HEK293 (cell line): ENCODE data around the gene ZSWIM2.
"Not testable (repeated sequence)": the region's sequence is repeated elsewhere in the genome, so short reads cannot be mapped to it uniquely, and the experiment has no call there.

Source experiments
- CTCF ChIA-PET: fragments of 350-600 bp; formaldehyde crosslinking; extraction: SDS; loops from one replicate; lab custom pipeline; 2021; ENCODE audit warnings: antibody characterized with exemption; lab: Yijun Ruan, JAX
- POLR2A ChIA-PET: fragments of 300-600 bp; formaldehyde crosslinking; extraction: SDS; loops from one replicate; lab custom pipeline; 2020; ENCODE audit warnings: antibody characterized with exemption, inconsistent platforms; lab: Yijun Ruan, JAX
- H3K27ac ChIP-seq: fragments of 200-500 bp; sonication (Bioruptor generic); 2 replicates; pipeline ENCODE4 v1.5.1; 2014; ENCODE audit warnings: low read depth, low read length, control low read depth, inconsistent platforms; ENCODE audit errors: extremely low read depth
- H3K36me3 ChIP-seq, 2 experiments: fragments of 200-500 bp in 1 of 2; sonication (Bioruptor generic) in 1 of 2; 1 replicate in 1 of 2; 2 replicates in 1 of 2; pipeline ENCODE4 v1.5.1; 2014 to 2017; ENCODE audit warnings: inconsistent platforms in 2 of 2, low read length in 2 of 2; ENCODE audit not compliant: control insufficient read depth in 2 of 2, insufficient read depth in 1 of 2
- H3K4me1 ChIP-seq: fragments of 200-500 bp; sonication (Bioruptor generic); 2 replicates; pipeline ENCODE4 v1.5.1; 2014; ENCODE audit warnings: mild to moderate bottlenecking, low read length, inconsistent platforms; ENCODE audit not compliant: control insufficient read depth, insufficient read depth
- H3K4me3 ChIP-seq: 2 replicates; pipeline ENCODE4 v1.5.1; 2011; ENCODE audit warnings: low read depth, mild to moderate bottlenecking, control low read depth, low read length, moderate library complexity
- H3K9me3 ChIP-seq: fragments of 200-500 bp; sonication (Bioruptor generic); 2 replicates; pipeline ENCODE4 v1.5.1; 2014; ENCODE audit warnings: low read depth, low read length, inconsistent platforms; ENCODE audit not compliant: control insufficient read depth, insufficient read depth
- FEZF1 ChIP-seq: fragments of 450-650 bp; formaldehyde crosslinking; IDR thresholded peaks from 2 replicates; pipeline ENCODE4 v1.5.1; 2016; ENCODE audit warnings: missing biosample characterization, missing genetic modification characterization
- HOXD13 ChIP-seq: sonication (generic); formaldehyde crosslinking; IDR thresholded peaks from 2 replicates; pipeline ENCODE4 v1.8.0; 2022; ENCODE audit warnings: missing genetic modification reagents, borderline replicate concordance
- KLF10 ChIP-seq: fragments of 450-650 bp; IDR thresholded peaks from 2 replicates; pipeline ENCODE4 v1.5.1; 2018; ENCODE audit warnings: missing biosample characterization, mild to moderate bottlenecking, missing genetic modification characterization
- SP3 ChIP-seq: fragments of 450-650 bp; formaldehyde crosslinking; IDR thresholded peaks from 2 replicates; pipeline ENCODE4 v1.5.1; 2016; ENCODE audit warnings: missing biosample characterization, missing genetic modification characterization
- ZNF10 ChIP-seq: fragments of 450-650 bp; formaldehyde crosslinking; IDR thresholded peaks from 2 replicates; pipeline ENCODE4 v1.5.1; 2017; ENCODE audit warnings: missing biosample characterization, missing genetic modification characterization
- ZNF138 ChIP-seq: fragments of 450-650 bp; formaldehyde crosslinking; IDR thresholded peaks from 2 replicates; pipeline ENCODE4 v1.5.1; 2016; ENCODE audit warnings: missing biosample characterization, missing genetic modification characterization, borderline replicate concordance
- ZNF146 ChIP-seq: fragments of 450-650 bp; formaldehyde crosslinking; IDR thresholded peaks from 2 replicates; pipeline ENCODE4 v1.5.1; 2016; ENCODE audit warnings: missing biosample characterization, missing genetic modification characterization
- ZNF16 ChIP-seq: fragments of 450-650 bp; formaldehyde crosslinking; IDR thresholded peaks from 2 replicates; pipeline ENCODE4 v1.5.1; 2016; ENCODE audit warnings: low read depth, missing biosample characterization, missing genetic modification characterization
- ZNF175 ChIP-seq: fragments of 450-650 bp; formaldehyde crosslinking; IDR thresholded peaks from 2 replicates; pipeline ENCODE4 v1.5.1; 2016; ENCODE audit warnings: missing biosample characterization, missing genetic modification characterization
- ZNF19 ChIP-seq: fragments of 450-650 bp; formaldehyde crosslinking; IDR thresholded peaks from 2 replicates; pipeline ENCODE4; 2016; ENCODE audit warnings: missing biosample characterization, missing genetic modification characterization, low read depth
- ZNF202 ChIP-seq: fragments of 450-650 bp; formaldehyde crosslinking; IDR thresholded peaks from 2 replicates; pipeline ENCODE4 v1.5.1; 2016; ENCODE audit warnings: missing biosample characterization, missing genetic modification characterization, borderline replicate concordance
- ZNF239 ChIP-seq: fragments of 450-650 bp; formaldehyde crosslinking; IDR thresholded peaks from 2 replicates; pipeline ENCODE4 v1.5.1; 2016; ENCODE audit warnings: missing biosample characterization, missing genetic modification characterization
- ZNF248 ChIP-seq: fragments of 450-650 bp; formaldehyde crosslinking; IDR thresholded peaks from 2 replicates; pipeline ENCODE4 v1.5.1; 2017; ENCODE audit warnings: missing biosample characterization, missing genetic modification characterization
- ZNF274 ChIP-seq, 2 experiments: fragments of 200-500 bp in 1 of 2; fragments of 450-650 bp in 1 of 2; sonication (Bioruptor generic) in 1 of 2; formaldehyde crosslinking in 1 of 2; IDR thresholded peaks; 2 replicates each; pipeline versions ENCODE4 v1.5.1 to v1.6.1; 2014 to 2016; ENCODE audit warnings: borderline replicate concordance in 1 of 2, inconsistent platforms in 1 of 2, low read length in 1 of 2, missing biosample characterization in 1 of 2, missing genetic modification characterization in 1 of 2
- ZNF302 ChIP-seq: fragments of 450-650 bp; formaldehyde crosslinking; IDR thresholded peaks from 2 replicates; pipeline ENCODE4 v1.5.1; 2016; ENCODE audit warnings: missing biosample characterization, missing genetic modification characterization, low read depth
- ZNF350 ChIP-seq: fragments of 450-650 bp; formaldehyde crosslinking; IDR thresholded peaks from 2 replicates; pipeline ENCODE4 v1.5.0; 2017; ENCODE audit warnings: missing biosample characterization, mild to moderate bottlenecking, missing genetic modification characterization
- ZNF354C ChIP-seq: fragments of 450-650 bp; formaldehyde crosslinking; IDR thresholded peaks from 2 replicates; pipeline ENCODE4 v1.5.1; 2016; ENCODE audit warnings: missing biosample characterization, missing genetic modification characterization, low read depth, borderline replicate concordance
- ZNF473 ChIP-seq: fragments of 450-650 bp; formaldehyde crosslinking; IDR thresholded peaks from 2 replicates; pipeline ENCODE4 v1.5.1; 2017; ENCODE audit warnings: missing biosample characterization, missing genetic modification characterization
- ZNF529 ChIP-seq: fragments of 450-650 bp; formaldehyde crosslinking; IDR thresholded peaks from 2 replicates; pipeline ENCODE4 v1.5.1; 2017; ENCODE audit warnings: missing genetic modification characterization, missing biosample characterization; ENCODE audit not compliant: insufficient replicate concordance
- ZNF596 ChIP-seq: fragments of 450-650 bp; IDR thresholded peaks from 2 replicates; pipeline ENCODE4 v1.5.0; 2018; ENCODE audit warnings: missing biosample characterization, mild to moderate bottlenecking, missing genetic modification characterization, moderate library complexity
- ZNF76 ChIP-seq: fragments of 450-650 bp; formaldehyde crosslinking; IDR thresholded peaks from 2 replicates; pipeline ENCODE4; 2016; ENCODE audit warnings: low read depth, missing biosample characterization, missing genetic modification characterization, borderline replicate concordance
- ZNF792 ChIP-seq: fragments of 450-650 bp; formaldehyde crosslinking; IDR thresholded peaks from 2 replicates; pipeline ENCODE4 v1.5.1; 2016; ENCODE audit warnings: missing biosample characterization, missing genetic modification characterization
- ZNF830 ChIP-seq: fragments of 450-650 bp; IDR thresholded peaks from 2 replicates; pipeline ENCODE4 v1.5.0; 2018; ENCODE audit warnings: missing biosample characterization, missing genetic modification characterization, low read depth, mild to moderate bottlenecking, moderate library complexity
- TF ChIP-seq, protein P1 (sequence below): fragments of 450-650 bp; formaldehyde crosslinking; IDR thresholded peaks from 2 replicates; pipeline ENCODE4 v1.5.1; 2016; ENCODE audit warnings: missing biosample characterization, missing genetic modification characterization
- TF ChIP-seq, protein P2 (sequence below): fragments of 450-650 bp; formaldehyde crosslinking; IDR thresholded peaks from 2 replicates; pipeline ENCODE4 v1.5.1; 2016; ENCODE audit warnings: missing biosample characterization, missing genetic modification characterization
- TF ChIP-seq, protein P3 (sequence below): fragments of 450-650 bp; formaldehyde crosslinking; IDR thresholded peaks from 2 replicates; pipeline ENCODE4 v1.5.1; 2017; ENCODE audit warnings: missing biosample characterization, missing genetic modification characterization

The ZSWIM2 gene

DNA sequence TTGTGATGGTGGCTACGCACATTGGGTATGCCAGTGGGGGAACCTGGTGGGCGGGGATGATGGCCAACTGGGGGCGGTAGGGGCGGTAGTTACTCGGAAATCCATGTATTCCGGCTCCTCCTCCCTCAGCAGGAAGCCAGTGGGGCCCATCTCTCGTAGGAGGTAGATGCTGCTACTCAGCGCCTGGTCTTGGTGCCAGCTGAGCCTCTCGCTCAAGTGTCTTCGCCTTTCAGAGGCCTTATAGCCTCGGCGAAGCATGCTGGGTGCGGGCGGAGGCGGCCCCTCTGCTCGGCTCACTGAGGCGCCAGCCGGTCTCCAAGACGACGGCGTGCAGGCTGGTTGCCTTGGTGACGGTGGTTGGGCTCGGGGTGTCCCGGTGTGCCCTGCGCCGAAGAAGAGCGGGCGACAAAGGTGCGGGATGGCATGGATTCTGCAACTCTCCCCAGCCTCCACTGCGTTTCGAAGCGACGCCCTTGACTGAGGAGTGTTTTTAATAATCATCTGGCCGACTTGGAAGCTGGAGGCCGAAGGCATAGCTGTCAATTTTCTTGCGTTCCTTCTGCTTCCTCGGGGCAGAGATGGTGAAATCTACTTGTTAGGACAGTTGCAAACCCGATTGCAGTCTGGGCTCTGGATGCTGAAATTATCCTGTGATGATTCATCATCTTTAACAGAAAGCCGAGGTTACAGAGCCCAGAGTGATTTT, at the start of gene ZSWIM2 (continued):
- TF ChIP-seq ZNF202 (tag by site-specific recombination): no peak
- no peak for TF ChIP-seq ZNF10 (tag by site-specific recombination)
- no peak for TF ChIP-seq ZNF16 (tag by site-specific recombination)
- TF ChIP-seq ZNF596 (tag by site-specific recombination): no peak
- TF ChIP-seq, protein P1, sequence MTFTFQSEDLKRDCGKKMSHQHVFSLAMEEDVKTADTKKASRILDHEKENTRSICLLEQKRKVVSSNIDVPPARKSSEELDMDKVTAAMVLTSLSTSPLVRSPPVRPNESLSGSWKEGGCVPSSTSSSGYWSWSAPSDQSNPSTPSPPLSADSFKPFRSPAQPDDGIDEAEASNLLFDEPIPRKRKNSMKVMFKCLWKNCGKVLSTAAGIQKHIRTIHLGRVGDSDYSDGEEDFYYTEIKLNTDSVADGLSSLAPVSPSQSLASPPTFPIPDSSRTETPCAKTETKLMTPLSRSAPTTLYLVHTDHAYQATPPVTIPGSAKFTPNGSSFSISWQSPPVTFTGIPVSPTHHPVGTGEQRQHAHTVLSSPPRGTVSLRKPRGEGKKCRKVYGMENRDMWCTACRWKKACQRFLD (tag by site-specific recombination): no peak
- TF ChIP-seq ZNF76 (tag by site-specific recombination): peak; percentile 77; the same call in 1 of the 2 replicates
- no peak for TF ChIP-seq ZNF529 (tag by site-specific recombination)
- TF ChIP-seq, protein P2, sequence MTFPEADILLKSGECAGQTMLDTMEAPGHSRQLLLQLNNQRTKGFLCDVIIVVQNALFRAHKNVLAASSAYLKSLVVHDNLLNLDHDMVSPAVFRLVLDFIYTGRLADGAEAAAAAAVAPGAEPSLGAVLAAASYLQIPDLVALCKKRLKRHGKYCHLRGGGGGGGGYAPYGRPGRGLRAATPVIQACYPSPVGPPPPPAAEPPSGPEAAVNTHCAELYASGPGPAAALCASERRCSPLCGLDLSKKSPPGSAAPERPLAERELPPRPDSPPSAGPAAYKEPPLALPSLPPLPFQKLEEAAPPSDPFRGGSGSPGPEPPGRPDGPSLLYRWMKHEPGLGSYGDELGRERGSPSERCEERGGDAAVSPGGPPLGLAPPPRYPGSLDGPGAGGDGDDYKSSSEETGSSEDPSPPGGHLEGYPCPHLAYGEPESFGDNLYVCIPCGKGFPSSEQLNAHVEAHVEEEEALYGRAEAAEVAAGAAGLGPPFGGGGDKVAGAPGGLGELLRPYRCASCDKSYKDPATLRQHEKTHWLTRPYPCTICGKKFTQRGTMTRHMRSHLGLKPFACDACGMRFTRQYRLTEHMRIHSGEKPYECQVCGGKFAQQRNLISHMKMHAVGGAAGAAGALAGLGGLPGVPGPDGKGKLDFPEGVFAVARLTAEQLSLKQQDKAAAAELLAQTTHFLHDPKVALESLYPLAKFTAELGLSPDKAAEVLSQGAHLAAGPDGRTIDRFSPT (tag by site-specific recombination): no peak
- no peak for TF ChIP-seq ZNF830 (tag by site-specific recombination)
- TF ChIP-seq, protein P3, sequence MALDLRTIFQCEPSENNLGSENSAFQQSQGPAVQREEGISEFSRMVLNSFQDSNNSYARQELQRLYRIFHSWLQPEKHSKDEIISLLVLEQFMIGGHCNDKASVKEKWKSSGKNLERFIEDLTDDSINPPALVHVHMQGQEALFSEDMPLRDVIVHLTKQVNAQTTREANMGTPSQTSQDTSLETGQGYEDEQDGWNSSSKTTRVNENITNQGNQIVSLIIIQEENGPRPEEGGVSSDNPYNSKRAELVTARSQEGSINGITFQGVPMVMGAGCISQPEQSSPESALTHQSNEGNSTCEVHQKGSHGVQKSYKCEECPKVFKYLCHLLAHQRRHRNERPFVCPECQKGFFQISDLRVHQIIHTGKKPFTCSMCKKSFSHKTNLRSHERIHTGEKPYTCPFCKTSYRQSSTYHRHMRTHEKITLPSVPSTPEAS: no peak
- no peak for TF ChIP-seq ZNF302 (tag by site-specific recombination)
- TF ChIP-seq ZNF175 (tag by site-specific recombination): no peak
- TF ChIP-seq ZNF19 (tag by site-specific recombination): no peak
- TF ChIP-seq ZNF239: no peak
- TF ChIP-seq ZNF248: no peak
- TF ChIP-seq ZNF138 (tag by site-specific recombination): no peak
- no peak for TF ChIP-seq ZNF473 (tag by site-specific recombination)
- TF ChIP-seq SP3: peak; percentile 69
- TF ChIP-seq HOXD13: no peak
- no peak for TF ChIP-seq FEZF1
- no peak for TF ChIP-seq KLF10
- TF ChIP-seq ZNF350 (tag by site-specific recombination): no peak
- no peak for TF ChIP-seq ZNF274 (IDR thresholded peaks at IDR 0.05; ENCODE audit: low read length)
- no peak for TF ChIP-seq ZNF274 (tag by site-specific recombination; IDR thresholded peaks at IDR 0.05; ENCODE audit: borderline replicate concordance)
- TF ChIP-seq ZNF354C (tag by site-specific recombination): no peak
- TF ChIP-seq ZNF792 (tag by site-specific recombination): no peak
- TF ChIP-seq, all 188 proteins: peak for 24

DNA sequence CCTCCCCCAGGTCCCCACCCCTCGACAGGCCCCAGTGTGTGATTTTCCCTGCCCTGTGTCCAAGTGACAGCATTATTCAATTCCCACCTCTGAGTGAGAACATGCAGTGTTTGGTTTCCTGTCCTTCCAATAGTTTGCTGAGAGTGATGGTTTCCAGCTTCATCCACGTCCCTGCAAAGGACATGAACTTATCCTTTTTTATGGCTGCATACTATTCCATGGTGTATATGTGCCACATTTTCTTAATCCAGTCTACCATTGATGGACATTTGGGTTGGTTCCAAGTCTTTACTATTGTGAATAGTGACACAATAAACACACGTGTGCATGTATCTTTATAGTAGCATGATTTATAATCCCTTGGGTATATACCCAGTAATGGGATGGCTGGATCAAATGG, 47.2 kb upstream of the ZSWIM2 start:
- H3K4me3 ChIP-seq, CTCF ChIA-PET, POLR2A ChIA-PET: not testable (repeated sequence)
- peak; percentile 72 for TF ChIP-seq ZNF146 (tag by site-specific recombination)
- TF ChIP-seq, all 188 proteins: peak for 1; not testable (repeated sequence) for 187
- H3K4me1 ChIP-seq, H3K27ac ChIP-seq, H3K36me3 ChIP-seq, H3K9me3 ChIP-seq: not testable (repeated sequence)
